A549 (cell line): Measurements from ENCODE around the gene MYL12A. TPM values are rescaled to one million over a fixed set of nuclear protein-coding genes. Genes with fewer than 3 reads are reported as not detected.

ENCODE experiments used
- ATAC-seq, 2 experiments: fragments of 200-7000 bp in 1 of 2; fragments of >200 bp in 1 of 2; cut with Nextera tagmentation in 1 of 2; cut with Tn5 transposase in 1 of 2; 3 replicates each; pipeline versions ENCODE4 v1.8.0 to v1.9.1; 2018 to 2020; ENCODE audit warnings: mild to moderate bottlenecking in 1 of 2, moderate library complexity in 1 of 2
- CTCF ChIA-PET: fragments of 300-600 bp; sonication (Branson Sonifier 250); formaldehyde crosslinking; extraction: SDS; loops from one replicate; lab custom pipeline; 2021; ENCODE audit warnings: antibody characterized with exemption, inconsistent platforms; lab: Yijun Ruan, JAX
- POLR2A ChIA-PET: fragments of 350-600 bp; formaldehyde crosslinking; extraction: SDS; loops from one replicate; lab custom pipeline; 2021; ENCODE audit warnings: antibody characterized with exemption, inconsistent platforms; lab: Yijun Ruan, JAX
- DNase-seq, 2 experiments: peaks; one replicate each; pipeline versions ENCODE4 v3.0.0 to v3.0.0-alpha.2; 2011 to 2016; ENCODE audit warnings: low read depth in 1 of 2, low spot score in 1 of 2
- FAIRE-seq: peaks from 2 replicates; lab custom pipeline; 2011; peaks lifted over from hg19 to GRCh38; lab: Jason Lieb, UNC
- H3K27ac ChIP-seq, 2 experiments: fragments of >200 bp; sonication (Bioruptor Twin); formaldehyde crosslinking; 3 replicates each; pipeline ENCODE4 v1.5.1; 2016 to 2017
- H3K4me1 ChIP-seq: fragments of >200 bp; sonication (Bioruptor Twin); formaldehyde crosslinking; 3 replicates; pipeline ENCODE4 v1.6.1; 2016
- H3K4me2 ChIP-seq: fragments of >200 bp; sonication (Bioruptor Twin); formaldehyde crosslinking; 3 replicates; pipeline ENCODE4 v1.6.1; 2016
- H3K4me3 ChIP-seq: fragments of >200 bp; sonication (Bioruptor Twin); formaldehyde crosslinking; 3 replicates; pipeline ENCODE4 v1.5.1; 2016
- H3K9me3 ChIP-seq: fragments of >200 bp; sonication (Bioruptor Twin); formaldehyde crosslinking; 3 replicates; pipeline ENCODE4 v1.6.1; 2016
- CBX8 ChIP-seq: fragments of 200-600 bp; sonication (generic); IDR thresholded peaks from 2 replicates; pipeline ENCODE4 v1.6.1; 2016
- CEBPB ChIP-seq, 2 experiments: fragments of >200 bp in 1 of 2; sonication (Bioruptor Twin) in 1 of 2; formaldehyde crosslinking in 1 of 2; IDR thresholded peaks; 2 replicates each; pipeline ENCODE4 v1.6.1; 2012 to 2016
- CTCF ChIP-seq: fragments of >200 bp; sonication (Bioruptor Twin); formaldehyde crosslinking; IDR thresholded peaks from 3 replicates; pipeline ENCODE4 v1.5.1; 2016
- E2F6 ChIP-seq: IDR thresholded peaks from 2 replicates; pipeline ENCODE4 v1.6.1; 2012; ENCODE audit warnings: low read depth, borderline replicate concordance
- EHF ChIP-seq: fragments of 250-450 bp; sonication (Bioruptor Pico); IDR thresholded peaks from 2 replicates; pipeline ENCODE4 v1.5.0; 2020; ENCODE audit warnings: mild to moderate bottlenecking
- ELK1 ChIP-seq: fragments of 150-350 bp; IDR thresholded peaks from 2 replicates; pipeline ENCODE4 v1.6.1; 2014; ENCODE audit warnings: low read depth, mild to moderate bottlenecking, low read length
- HDAC2 ChIP-seq: fragments of 200-600 bp; sonication (generic); IDR thresholded peaks from 2 replicates; pipeline ENCODE4 v1.6.1; 2016
- HOXB13 ChIP-seq: fragments of 250-450 bp; sonication (Bioruptor Pico); IDR thresholded peaks from 2 replicates; pipeline ENCODE4 v1.5.0; 2020; ENCODE audit warnings: low read depth, mild to moderate bottlenecking, moderate library complexity
- HOXB5 ChIP-seq: fragments of 250-450 bp; sonication (Bioruptor Pico); IDR thresholded peaks from 2 replicates; pipeline ENCODE4 v1.5.0; 2020; ENCODE audit warnings: mild to moderate bottlenecking, moderate library complexity
- JUNB ChIP-seq: fragments of >200 bp; sonication (Bioruptor Twin); formaldehyde crosslinking; IDR thresholded peaks from 2 replicates; pipeline ENCODE4 v1.6.1; 2016
- KDM5A ChIP-seq: fragments of 200-600 bp; sonication (generic); IDR thresholded peaks from 2 replicates; pipeline ENCODE4 v1.6.1; 2016; ENCODE audit warnings: antibody characterized with exemption, mild to moderate bottlenecking
- MAFK ChIP-seq: fragments of 450-650 bp; IDR thresholded peaks from 2 replicates; pipeline ENCODE4 v1.6.1; 2014; ENCODE audit not compliant: partially characterized antibody
- NFE2L2 ChIP-seq: fragments of 150-350 bp; conservative IDR thresholded peaks from 2 replicates; pipeline ENCODE4 v1.6.1; 2014; ENCODE audit warnings: low read length
- NPAS2 ChIP-seq: fragments of 250-450 bp; sonication (Bioruptor Pico); IDR thresholded peaks from 2 replicates; pipeline ENCODE4 v1.8.0; 2022; ENCODE audit warnings: mild to moderate bottlenecking, moderate library complexity, borderline replicate concordance
- NR3C1 ChIP-seq: fragments of >200 bp; sonication (Bioruptor Twin); formaldehyde crosslinking; IDR thresholded peaks from 3 replicates; pipeline ENCODE4 v1.6.1; 2017
- RAD21 ChIP-seq, 2 experiments: fragments of >200 bp in 1 of 2; sonication (Bioruptor Twin) in 1 of 2; formaldehyde crosslinking in 1 of 2; IDR thresholded peaks in 1 of 2; conservative IDR thresholded peaks in 1 of 2; 2 replicates in 1 of 2; 3 replicates in 1 of 2; pipeline ENCODE4 v1.6.1; 2012 to 2018; ENCODE audit warnings: inconsistent platforms in 1 of 2
- RCOR1 ChIP-seq: fragments of 150-350 bp; IDR thresholded peaks from 2 replicates; pipeline ENCODE4 v1.6.1; 2014; ENCODE audit warnings: antibody characterized with exemption, low read length, low read depth
- REST ChIP-seq: fragments of 200-600 bp; sonication (generic); IDR thresholded peaks from 2 replicates; pipeline ENCODE4 v1.6.1; 2016; ENCODE audit warnings: antibody characterized with exemption, mild to moderate bottlenecking, moderate library complexity
- SMC3 ChIP-seq: fragments of >200 bp; sonication (Bioruptor Twin); formaldehyde crosslinking; IDR thresholded peaks from 3 replicates; pipeline ENCODE4 v1.6.1; 2018; ENCODE audit warnings: inconsistent platforms
- TFCP2L1 ChIP-seq: fragments of 250-450 bp; sonication (Bioruptor Pico); IDR thresholded peaks from 2 replicates; pipeline ENCODE4 v1.5.0; 2021; ENCODE audit warnings: mild to moderate bottlenecking
- USF2 ChIP-seq: fragments of 450-650 bp; IDR thresholded peaks from 2 replicates; pipeline ENCODE4 v1.6.1; 2014; ENCODE audit warnings: antibody characterized with exemption
- ZC3H11A ChIP-seq: fragments of 450-650 bp; IDR thresholded peaks from 2 replicates; pipeline ENCODE4 v1.6.1; 2014; ENCODE audit warnings: antibody characterized with exemption, mild to moderate bottlenecking
- ZFP36 ChIP-seq: fragments of 450-650 bp; IDR thresholded peaks from 2 replicates; pipeline ENCODE4 v1.6.1; 2014; ENCODE audit warnings: borderline replicate concordance; ENCODE audit not compliant: partially characterized antibody
- ZSCAN20 ChIP-seq: fragments of 250-450 bp; sonication (Bioruptor Pico); IDR thresholded peaks from 2 replicates; pipeline ENCODE4 v1.8.0; 2022; ENCODE audit warnings: mild to moderate bottlenecking, moderate library complexity
- WGBS: methylation state at CpG from one replicate; pipeline ENCODE4 v1.1.6; 2017; ENCODE audit errors: missing lambda C conversion rate; 5-methylcytosine and 5-hydroxymethylcytosine counted together
- polyA plus RNA-seq, 4 experiments: library from polyadenylated mRNA; depleted of rRNA in 3 of 4; stranded (reverse); fragments of >200 nt; fragmentation: RNase III in 1 of 4; extraction: RNeasy Plus Mini Kit Qiagen cat#74134 plus additional on column Dnase treatment in 1 of 4; gene quantifications; 2 replicates in 3 of 4; 3 replicates in 1 of 4; pipeline ENCODE4 v1.2.3, GENCODE V29; 2011 to 2017

The MYL12A gene
- polyA plus RNA-seq, 2 of the 4 experiments (the other 2 are of a cell fraction), result 510 to 514 TPM

- ATAC-seq (0 out of 6 replicates have a peak, but pooled peaks of 1 of the 2 experiments have one; percentile 33), FAIRE-seq (no peak), DNase-seq (peak in 1 of 2 experiments; percentile 49)
- CTCF ChIA-PET, result no interaction called here
- H3K4me1 ChIP-seq, result no peaks in the 10 kb centered on the region
- TF ChIP-seq ZC3H11A (no peak), NFE2L2 (no peak), CTCF (no peak), HOXB13 (no peak), EHF (no peak), JUNB (no peak), HOXB5 (no peak), USF2 (no peak), E2F6 (no peak), ZFP36 (no peak), ELK1 (no peak), NPAS2 (no peak)
- WGBS, result 85% methylated on average over 9 of the region's 9 CpGs
- POLR2A ChIA-PET, result interaction anchor here (0.7 kb wide), 1 partner anchor 597 kb away, joined by 10 read pairs; no protein-coding TSS in a partner anchor
- no peak overlapping the region for H3K4me3 ChIP-seq
- no peaks in the 10 kb centered on the region for H3K9me3 ChIP-seq
- H3K27ac ChIP-seq, result no peak overlapping the region
- H3K4me2 ChIP-seq, result no peak overlapping the region
These were observed 16.9 kb upstream of the MYL12A start for GRCh38 chr18:3230401-3231334.

- ATAC-seq (no peak), DNase-seq (no peak), FAIRE-seq (no peak)
- no peak overlapping the region for H3K4me3 ChIP-seq
- H3K27ac ChIP-seq, result no peak overlapping the region
- no peak overlapping the region for H3K4me2 ChIP-seq
- ChIA-PET POLR2A (no interaction called here), CTCF (no interaction called here)
- H3K9me3 ChIP-seq, result no peaks in the 10 kb centered on the region
- H3K4me1 ChIP-seq, result no peaks in the 10 kb centered on the region
- WGBS, result 88% methylated on average over 1 of the region's 1 CpG
- TF ChIP-seq CTCF (no peak), SMC3 (no peak), MAFK (no peak), RAD21 (conservative IDR thresholded peaks at IDR 0.05 in 1 of 2, IDR thresholded peaks at IDR 0.05 in 1 of 2) (no peak), KDM5A (no peak), RCOR1 (no peak), REST (no peak), TFCP2L1 (CRISPR knock-in tag) (no peak), NR3C1 (no peak), CEBPB (IDR thresholded peaks at IDR 0.05) (no peak), CBX8 (no peak), ZSCAN20 (no peak), ELK1 (no peak), HDAC2 (no peak)
These were observed 14.6 kb upstream of the MYL12A start for GRCh38 chr18:3233004-3233403.
